Retinal pigment epithelial cell (primary cell): ENCODE data around the gene SARNP.

ENCODE experiments used
- DNase-seq: peaks from one replicate; pipeline ENCODE4 v3.0.0-alpha.2; 2010; ENCODE audit warnings: low read depth
- H3K4me3 ChIP-seq: 2 replicates; pipeline ENCODE4 v1.5.1; 2011; ENCODE audit warnings: mild to moderate bottlenecking, low read length, control low read depth, moderate library complexity
- CTCF ChIP-seq: conservative IDR thresholded peaks from 2 replicates; pipeline ENCODE4 v1.5.1; 2011; ENCODE audit warnings: low read depth, low read length, control low read depth, inconsistent platforms

SARNP gene

DNA sequence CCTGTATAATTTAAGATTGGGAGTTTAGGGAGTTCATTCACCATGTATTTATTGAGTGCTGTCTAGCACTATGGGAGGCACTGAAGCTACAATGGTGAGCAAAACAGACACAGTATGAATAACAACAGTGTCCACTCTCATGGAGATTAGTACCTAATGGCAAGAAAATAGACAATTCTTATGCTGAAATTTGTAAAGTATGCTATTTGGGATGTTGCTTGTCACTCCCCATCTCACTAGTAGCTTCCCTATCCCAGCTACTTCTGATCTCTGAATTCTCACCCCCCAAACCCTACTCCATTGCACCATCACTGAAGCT is 70.7 kb downstream of the SARNP start:
- no peak for TF ChIP-seq CTCF
- H3K4me3 ChIP-seq = no peak overlapping the region
- DNase-seq = no peak

DNA sequence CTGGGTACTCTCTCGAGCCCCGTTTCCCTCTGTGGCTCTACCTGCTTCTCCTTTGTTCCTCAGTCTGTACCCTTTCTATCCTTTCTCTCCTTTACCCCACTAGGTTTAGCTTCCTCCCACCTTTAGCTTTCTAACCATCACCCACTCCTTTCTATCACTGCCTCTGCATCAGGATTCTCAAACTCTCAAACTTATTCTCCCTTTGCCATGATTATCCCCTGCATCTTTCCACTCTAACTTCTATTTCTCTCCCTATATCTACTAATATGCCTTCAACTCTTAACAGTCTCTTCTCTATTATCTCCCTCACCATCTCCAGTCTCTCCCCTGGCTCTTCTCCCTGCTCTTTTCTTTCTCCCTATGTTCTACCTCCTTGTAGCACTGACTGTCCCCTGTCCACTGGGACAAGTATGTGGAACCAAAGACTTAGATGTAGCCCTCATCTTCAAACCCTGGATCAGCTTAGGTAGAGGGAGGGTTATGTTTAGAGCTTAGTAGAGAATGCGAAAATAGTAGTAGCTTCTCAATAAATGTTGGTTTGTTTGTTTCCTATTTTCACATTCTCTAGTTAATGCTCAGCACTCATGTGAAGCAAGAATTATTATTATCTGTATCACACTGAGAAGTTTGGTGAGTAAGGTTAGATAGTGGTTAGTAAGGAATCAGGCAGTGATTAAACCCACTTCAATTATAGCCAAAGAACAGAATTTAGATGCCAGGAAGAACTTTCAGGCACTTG is 71.2 kb downstream of the SARNP start:
- TF ChIP-seq CTCF = no peak
- no peak for DNase-seq
- H3K4me3 ChIP-seq = peak overlapping the region; percentile 2

GRCh38 chr12:55745361-55746173 is 72.0 kb downstream of the SARNP start:
- DNase-seq = no peak
- peak overlapping the region; percentile 69 for H3K4me3 ChIP-seq
- TF ChIP-seq CTCF = no peak

GRCh38 chr12:55744340-55745030 is 73.0 kb downstream of the SARNP start:
- TF ChIP-seq CTCF = no peak
- no peak for DNase-seq

DNA sequence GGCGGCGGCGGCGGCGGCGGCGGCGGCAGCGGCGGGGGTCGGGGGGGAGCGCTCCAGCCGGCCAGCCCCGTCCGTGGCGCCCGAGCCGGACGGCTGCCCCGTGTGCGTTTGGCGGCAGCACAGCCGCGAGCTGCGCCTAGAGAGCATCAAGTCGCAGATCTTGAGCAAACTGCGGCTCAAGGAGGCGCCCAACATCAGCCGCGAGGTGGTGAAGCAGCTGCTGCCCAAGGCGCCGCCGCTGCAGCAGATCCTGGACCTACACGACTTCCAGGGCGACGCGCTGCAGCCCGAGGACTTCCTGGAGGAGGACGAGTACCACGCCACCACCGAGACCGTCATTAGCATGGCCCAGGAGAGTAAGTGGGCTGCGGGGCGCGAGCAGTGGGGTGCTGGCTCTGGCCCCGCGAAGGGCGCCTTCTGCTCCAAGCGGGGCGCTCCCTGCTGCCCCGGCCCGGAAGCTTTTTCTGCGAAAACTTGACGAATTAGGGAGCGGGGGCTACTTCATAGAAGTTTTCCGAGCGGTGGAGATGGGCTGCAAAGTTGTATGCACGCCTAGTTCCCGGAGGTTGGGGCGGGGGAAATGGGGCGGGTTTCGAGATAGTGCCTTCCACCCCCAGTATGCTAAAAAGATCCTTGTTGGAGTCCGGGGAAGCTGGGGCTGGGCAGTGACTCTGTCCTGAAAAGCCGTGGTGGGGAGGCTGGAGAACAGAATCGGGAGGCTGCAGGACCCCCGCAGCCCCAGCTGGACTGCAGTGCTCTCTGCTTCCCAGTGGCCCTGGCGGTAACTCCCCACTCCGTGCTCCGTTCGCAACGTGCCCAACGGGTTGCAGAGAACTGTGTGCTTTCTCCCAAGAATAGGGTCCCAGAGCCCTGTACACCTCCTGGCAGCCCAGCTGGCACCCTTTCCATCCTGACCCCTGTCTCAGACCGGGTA is 73.9 kb downstream of the SARNP start:
- TF ChIP-seq CTCF = peak; percentile 12
- peak overlapping the region; percentile 69 for H3K4me3 ChIP-seq
- DNase-seq = no peak

More at GRCh38 chr12:55744340-55745030, 73.0 kb downstream of the SARNP start:
- peak overlapping the region; percentile 69 for H3K4me3 ChIP-seq

GRCh38 chr12:55742719-55743405 is 74.7 kb downstream of the SARNP start, which contains the start of gene GDF11:
Gene GDF11 (plus strand): TSS chr12:55743122. CDS start chr12:55743317, 195 bp downstream.
- H3K4me3 ChIP-seq = peak within 1 kb of the TSS; percentile 69
- no peak for TF ChIP-seq CTCF
- DNase-seq = no peak
